ENCODE data around the gene GLRA3.
"Not testable (repeated sequence)": the region's sequence is repeated elsewhere in the genome, so short reads cannot be mapped to it uniquely, and the experiment has no call there.

GLRA3 gene

DNA sequence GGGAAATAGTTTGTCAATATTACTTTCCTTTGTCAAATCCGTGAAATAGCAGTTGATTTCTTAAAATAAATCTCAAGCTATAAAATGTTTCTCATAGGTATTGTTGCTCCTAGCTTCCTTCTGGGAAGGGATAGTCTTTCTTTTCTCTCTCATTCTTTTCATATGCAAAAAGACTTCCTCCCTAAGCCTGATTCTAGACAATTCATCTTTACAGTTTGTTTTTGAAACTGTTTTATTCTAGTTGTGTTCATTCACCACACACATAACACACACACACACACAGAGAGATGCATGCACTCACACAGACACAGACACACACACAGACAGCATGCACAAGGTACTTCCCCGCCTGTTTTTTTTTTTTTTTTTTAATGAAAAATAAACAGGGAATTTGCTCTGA is 18.2 kb downstream of the GLRA3 start:
- no peak overlapping the region for H3K4me3 ChIP-seq (ENCODE audit: insufficient read length, low read depth)
- no peak overlapping the region for H3K9ac ChIP-seq (ENCODE audit: insufficient read length, low read depth)
- H3K4me1 ChIP-seq (ENCODE audit: insufficient read depth, insufficient read length), result no peaks in the 10 kb centered on the region
- H3K9me3 ChIP-seq (ENCODE audit: insufficient read depth, low read length), result peaks cover 14% of the 10 kb centered on the region; the same call in 1 of the 2 replicates
- no peaks in the 10 kb centered on the region for H3K27me3 ChIP-seq (ENCODE audit: insufficient read depth, insufficient read length)
- DNase-seq (ENCODE audit: low read depth, low spot score), result no peak
- TF ChIP-seq ZNF274 (IDR thresholded peaks at IDR 0.05; ENCODE audit: low read depth, low read length) (no peak), YY1 (IDR thresholded peaks at IDR 0.05; ENCODE audit: insufficient read depth, insufficient read length) (no peak), SUZ12 (IDR thresholded peaks at IDR 0.05; ENCODE audit: extremely low read depth, insufficient read depth, insufficient read length) (no peak)
- H3K36me3 ChIP-seq (ENCODE audit: insufficient read depth, insufficient read length, low read length), result no peaks in the 10 kb centered on the region

DNA sequence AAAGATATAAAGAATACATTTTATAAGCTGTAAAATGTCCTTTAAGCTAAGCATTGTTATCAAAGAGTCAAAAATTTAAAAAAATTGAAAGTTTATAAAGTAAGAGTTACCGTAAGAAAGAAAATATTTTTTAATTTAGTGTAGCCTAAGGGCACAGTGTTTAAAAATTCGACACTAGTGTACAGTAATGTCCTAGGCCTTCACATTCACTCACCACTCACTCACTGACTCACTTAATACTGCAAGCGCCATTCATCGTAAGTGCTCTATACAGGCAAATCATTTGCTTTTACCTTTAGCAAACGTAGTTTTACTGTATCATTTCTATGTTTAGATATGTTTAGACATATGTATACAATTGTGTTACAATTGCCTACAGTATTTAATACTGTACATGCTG is 20.2 kb downstream of the GLRA3 start:
- TF ChIP-seq ZNF274 (IDR thresholded peaks at IDR 0.05; ENCODE audit: low read depth, low read length) (no peak), YY1 (IDR thresholded peaks at IDR 0.05; ENCODE audit: insufficient read depth, insufficient read length) (no peak)
- H3K27me3 ChIP-seq (ENCODE audit: insufficient read depth, insufficient read length), result no peaks in the 10 kb centered on the region
- no peaks in the 10 kb centered on the region for H3K36me3 ChIP-seq (ENCODE audit: insufficient read depth, insufficient read length, low read length)
- H3K4me1 ChIP-seq (ENCODE audit: insufficient read depth, insufficient read length), result no peaks in the 10 kb centered on the region
- H3K9ac ChIP-seq (ENCODE audit: insufficient read length, low read depth), result no peak overlapping the region
- no peaks in the 10 kb centered on the region for H3K9me3 ChIP-seq (ENCODE audit: insufficient read depth, low read length)
- no peak overlapping the region for H3K4me3 ChIP-seq (ENCODE audit: insufficient read length, low read depth)
- DNase-seq (ENCODE audit: low read depth, low spot score), result no peak

DNA sequence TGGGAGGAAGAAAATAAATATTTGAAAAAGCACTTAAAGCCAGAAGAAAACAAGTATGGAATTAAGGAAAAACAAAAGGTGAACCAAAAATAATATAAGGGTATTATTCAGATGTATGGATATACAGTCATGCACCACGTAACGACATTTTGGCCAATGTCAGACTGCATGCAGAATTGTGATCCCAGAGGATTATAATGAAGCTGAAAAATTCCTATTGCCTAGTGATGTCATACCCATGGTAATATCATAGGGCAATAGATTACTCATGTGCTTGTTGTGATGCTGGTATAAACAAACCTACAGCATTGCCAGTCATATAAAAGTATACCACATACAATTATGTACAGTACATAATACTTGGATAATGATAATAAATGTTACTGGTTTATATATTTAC is 20.9 kb downstream of the GLRA3 start:
- Histone ChIP-seq H3K36me3 (ENCODE audit: insufficient read depth, insufficient read length, low read length) (no peaks in the 10 kb centered on the region), H3K9me3 (ENCODE audit: insufficient read depth, low read length) (no peaks in the 10 kb centered on the region), H3K4me3 (ENCODE audit: insufficient read length, low read depth) (no peak overlapping the region), H3K4me1 (ENCODE audit: insufficient read depth, insufficient read length) (no peaks in the 10 kb centered on the region), H3K9ac (ENCODE audit: insufficient read length, low read depth) (no peak overlapping the region), H3K27me3 (ENCODE audit: insufficient read depth, insufficient read length) (no peaks in the 10 kb centered on the region)
- TF ChIP-seq ZNF274 (IDR thresholded peaks at IDR 0.05; ENCODE audit: low read depth, low read length), result no peak
- TF ChIP-seq SUZ12 (IDR thresholded peaks at IDR 0.05; ENCODE audit: extremely low read depth, insufficient read depth, insufficient read length), result no peak
- TF ChIP-seq YY1 (IDR thresholded peaks at IDR 0.05; ENCODE audit: insufficient read depth, insufficient read length), result no peak
- no peak for DNase-seq (ENCODE audit: low read depth, low spot score)

DNA sequence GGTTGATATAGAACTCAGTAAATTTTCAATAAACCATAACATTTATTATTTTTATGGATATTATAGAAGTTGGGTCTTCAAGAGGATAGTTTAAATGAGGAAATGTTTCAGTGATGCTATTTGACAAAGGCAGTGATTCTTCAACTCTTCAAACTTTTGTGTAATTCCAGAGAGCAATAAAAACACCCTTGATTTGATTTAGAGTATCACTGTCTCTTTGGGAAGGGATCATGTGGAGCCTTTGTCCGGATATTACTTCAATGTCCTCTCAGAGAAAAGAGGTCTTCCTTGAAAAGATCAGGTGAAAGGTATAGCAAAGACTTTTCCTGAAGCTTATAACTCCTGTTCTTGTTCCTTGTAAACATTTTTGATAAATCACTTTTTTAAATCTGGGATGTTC is 23.3 kb downstream of the GLRA3 start:
- no peaks in the 10 kb centered on the region for H3K36me3 ChIP-seq (ENCODE audit: insufficient read depth, insufficient read length, low read length)
- no peaks in the 10 kb centered on the region for H3K9me3 ChIP-seq (ENCODE audit: insufficient read depth, low read length)
- H3K4me3 ChIP-seq (ENCODE audit: insufficient read length, low read depth), result no peak overlapping the region
- no peaks in the 10 kb centered on the region for H3K27me3 ChIP-seq (ENCODE audit: insufficient read depth, insufficient read length)
- no peak for DNase-seq (ENCODE audit: low read depth, low spot score)
- H3K4me1 ChIP-seq (ENCODE audit: insufficient read depth, insufficient read length), result no peaks in the 10 kb centered on the region
- no peak overlapping the region for H3K9ac ChIP-seq (ENCODE audit: insufficient read length, low read depth)
- TF ChIP-seq ZNF274 (IDR thresholded peaks at IDR 0.05; ENCODE audit: low read depth, low read length) (no peak), YY1 (IDR thresholded peaks at IDR 0.05; ENCODE audit: insufficient read depth, insufficient read length) (no peak), SUZ12 (IDR thresholded peaks at IDR 0.05; ENCODE audit: extremely low read depth, insufficient read depth, insufficient read length) (no peak)

DNA sequence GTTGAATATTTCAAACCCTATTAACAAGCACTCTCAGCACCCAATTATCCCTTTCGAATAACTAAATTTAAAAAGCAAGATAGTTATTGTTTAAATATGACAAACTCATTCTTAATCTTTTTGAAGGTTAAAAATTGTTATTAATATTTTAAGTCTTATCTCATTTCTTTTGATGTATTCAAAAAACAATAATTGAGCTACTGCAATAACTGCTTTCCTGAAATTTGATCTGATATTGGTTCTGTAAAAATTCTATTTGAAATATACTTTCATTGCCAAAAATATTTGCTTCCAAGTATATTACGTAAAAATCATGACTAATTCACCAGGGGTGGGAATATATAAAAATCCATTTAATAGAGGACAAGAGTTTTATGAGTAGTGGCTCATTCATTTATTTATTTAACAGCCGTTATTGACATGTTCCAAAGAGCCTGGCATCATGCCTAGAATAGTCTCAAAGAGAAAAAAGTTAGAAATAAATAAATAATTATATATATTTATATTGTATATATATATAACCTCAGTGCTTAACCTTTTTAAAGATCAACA is 34.4 kb downstream of the GLRA3 start:
- no peaks in the 10 kb centered on the region for H3K9me3 ChIP-seq (ENCODE audit: insufficient read depth, low read length)
- DNase-seq (ENCODE audit: low read depth, low spot score), result no peak
- H3K9ac ChIP-seq (ENCODE audit: insufficient read length, low read depth), result no peak overlapping the region

DNA sequence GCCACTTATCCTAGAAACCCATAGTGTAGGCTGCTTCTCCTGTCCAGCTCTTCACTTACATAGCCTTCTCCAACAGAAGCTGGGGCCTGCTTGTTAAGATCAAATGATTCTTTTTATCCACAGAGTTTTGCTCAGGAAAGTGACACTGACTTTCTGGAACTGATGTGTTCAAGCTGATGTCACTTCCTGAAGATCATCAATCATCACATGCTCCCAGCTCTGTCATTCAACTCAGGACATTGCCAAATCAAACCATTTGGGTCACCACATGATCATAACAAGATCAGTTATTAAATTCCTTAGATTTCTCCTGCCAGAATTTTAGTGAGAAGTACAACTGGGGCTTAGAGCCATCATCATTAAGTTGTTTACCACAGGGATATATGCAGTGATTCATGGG is 39.4 kb downstream of the GLRA3 start:
- Histone ChIP-seq H3K27me3 (ENCODE audit: insufficient read depth, insufficient read length) (no peaks in the 10 kb centered on the region), H3K4me3 (ENCODE audit: insufficient read length, low read depth) (no peak overlapping the region), H3K9me3 (ENCODE audit: insufficient read depth, low read length) (no peaks in the 10 kb centered on the region), H3K9ac (ENCODE audit: insufficient read length, low read depth) (no peak overlapping the region), H3K36me3 (ENCODE audit: insufficient read depth, insufficient read length, low read length) (no peaks in the 10 kb centered on the region), H3K4me1 (ENCODE audit: insufficient read depth, insufficient read length) (no peaks in the 10 kb centered on the region)
- DNase-seq (ENCODE audit: low read depth, low spot score), result no peak
- TF ChIP-seq YY1 (IDR thresholded peaks at IDR 0.05; ENCODE audit: insufficient read depth, insufficient read length) (no peak), ZNF274 (IDR thresholded peaks at IDR 0.05; ENCODE audit: low read depth, low read length) (no peak), SUZ12 (IDR thresholded peaks at IDR 0.05; ENCODE audit: extremely low read depth, insufficient read depth, insufficient read length) (no peak)

More for the DNA sequence above, 34.4 kb downstream of the GLRA3 start:
- TF ChIP-seq YY1 (IDR thresholded peaks at IDR 0.05; ENCODE audit: insufficient read depth, insufficient read length) (no peak), SUZ12 (IDR thresholded peaks at IDR 0.05; ENCODE audit: extremely low read depth, insufficient read depth, insufficient read length) (no peak), ZNF274 (IDR thresholded peaks at IDR 0.05; ENCODE audit: low read depth, low read length) (no peak)
- Histone ChIP-seq H3K4me1 (ENCODE audit: insufficient read depth, insufficient read length) (no peaks in the 10 kb centered on the region), H3K36me3 (ENCODE audit: insufficient read depth, insufficient read length, low read length) (no peaks in the 10 kb centered on the region), H3K4me3 (ENCODE audit: insufficient read length, low read depth) (no peak overlapping the region), H3K27me3 (ENCODE audit: insufficient read depth, insufficient read length) (no peaks in the 10 kb centered on the region)

DNA sequence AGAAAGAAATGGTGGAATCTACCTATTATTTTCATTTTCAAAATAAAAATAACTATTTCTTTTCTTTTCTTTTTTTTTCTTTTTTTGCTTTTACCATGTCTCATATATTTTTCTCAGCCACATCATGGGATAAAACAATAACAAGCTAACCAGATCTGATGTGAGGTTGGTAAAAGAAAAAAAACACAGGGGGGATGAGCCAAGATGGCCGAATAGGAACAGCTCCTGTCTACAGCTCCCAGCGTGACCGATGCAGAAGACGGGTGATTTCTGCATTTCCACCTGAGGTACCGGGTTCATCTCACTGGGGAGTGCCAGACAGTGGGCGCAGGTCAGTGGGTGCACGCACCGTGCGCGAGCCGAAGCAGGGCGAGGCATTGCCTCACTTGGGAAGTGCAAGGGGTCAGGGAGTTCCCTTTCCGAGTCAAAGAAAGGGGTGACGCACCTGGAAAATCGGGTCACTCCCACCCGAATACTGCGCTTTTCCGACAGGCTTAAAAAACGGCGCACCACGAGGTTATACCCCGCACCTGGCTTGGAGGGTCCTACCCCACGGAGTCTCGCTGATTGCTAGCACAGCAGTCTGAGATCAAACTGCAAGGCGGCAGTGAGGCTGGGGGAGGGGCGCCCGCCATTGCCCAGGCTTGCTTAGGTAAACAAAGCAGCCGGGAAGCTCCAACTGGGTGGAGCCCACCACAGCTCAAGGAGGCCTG is 50.6 kb downstream of the GLRA3 start:
- H3K4me1 ChIP-seq (ENCODE audit: insufficient read depth, insufficient read length); H3K36me3 ChIP-seq (ENCODE audit: insufficient read depth, insufficient read length, low read length); H3K9ac ChIP-seq (ENCODE audit: insufficient read length, low read depth); H3K4me3 ChIP-seq (ENCODE audit: insufficient read length, low read depth); H3K9me3 ChIP-seq (ENCODE audit: insufficient read depth, low read length); H3K27me3 ChIP-seq (ENCODE audit: insufficient read depth, insufficient read length); DNase-seq (ENCODE audit: low read depth, low spot score): not testable (repeated sequence)

Measured in NT2/D1 (cell line).